Measurements from ENCODE around the gene ADCY10. TPM values are rescaled to one million over a fixed set of nuclear protein-coding genes. Genes with fewer than 3 reads are reported as not detected.

Gene ADCY10
- total and polyA plus RNA-seq, 9 of the 15 experiments (the other 6 are each of a cell fraction or from before 2014, with no cell fraction given), result 0.08 to 0.86 (median 0.22) TPM

- H3K9ac ChIP-seq (ENCODE audit: insufficient read depth in 1 of 2, low read depth in 2 of 2, low read length in 2 of 2), result no peak overlapping the region
- CTCF ChIA-PET (ENCODE audit: low intra/inter-chr PET ratio), result no interaction called here
- no peaks in the 10 kb centered on the region for H4K20me1 ChIP-seq (replicated peaks; ENCODE audit: control insufficient read depth, insufficient read depth, low read length)
- H3K27ac ChIP-seq (ENCODE audit: extremely low read depth, low read depth, low read length), result no peak overlapping the region
- no peak overlapping the region for H2AFZ ChIP-seq (ENCODE audit: low read depth, low read length)
- H3K4me3 ChIP-seq, result no peak overlapping the region
- H3K4me2 ChIP-seq (ENCODE audit: insufficient read depth, low read length), result no peak overlapping the region
- no peaks in the 10 kb centered on the region for H3K27me3 ChIP-seq (ENCODE audit: control insufficient read depth in 2 of 2, insufficient read depth in 2 of 2, low read length in 2 of 2)
- no peaks in the 10 kb centered on the region for H3K9me3 ChIP-seq (replicated peaks; ENCODE audit: control insufficient read depth, insufficient read depth, low read depth, low read length)
- WGBS (ENCODE audit: insufficient coverage, low coverage, missing lambda C conversion rate), result 77% methylated on average over 6 of the region's 6 CpGs
- peaks cover 8 to 46% of the 10 kb centered on the region in 2 experiments; a peak in 4 of 5 replicates for H3K4me1 ChIP-seq (replicated peaks in 1 of 2; ENCODE audit: control insufficient read depth in 2 of 2, insufficient read depth in 2 of 2, low read length in 2 of 2)
- ATAC-seq (no peak), DNase-seq (ENCODE audit: extremely low read depth in 1 of 4, low spot score in 3 of 4) (no peak), FAIRE-seq (no peak)
- H3K36me3 ChIP-seq (ENCODE audit: control insufficient read depth, insufficient read depth, low read length), result peaks cover 45% of the 10 kb centered on the region
- POLR2A ChIA-PET, result interaction anchor here (1.0 kb wide), 1 partner anchor 10 kb away, joined by 3 read pairs; no protein-coding TSS in a partner anchor
- in situ Hi-C loops (cut with MboI), result no loop called here
- BruUV-seq (replicated peaks), result no TSS peak
- TF ChIP-seq HMBOX1 (IDR thresholded peaks at IDR 0.05) (peak; percentile 71; the same call in 1 of the 2 replicates), FOXA3 (CRISPR knock-in tag; conservative IDR thresholded peaks at IDR 0.05 in 1 of 2, IDR thresholded peaks at IDR 0.05 in 1 of 2) (no peak), CREBBP (IDR thresholded peaks at IDR 0.05; ENCODE audit: low read depth, low read length) (peak; percentile 74), HNRNPUL1 (IDR thresholded peaks at IDR 0.05; ENCODE audit: low read length) (no peak), PCBP2 (IDR thresholded peaks at IDR 0.05; ENCODE audit: low read depth, low read length, poor library complexity, severe bottlenecking) (no peak)
- TF ChIP-seq, protein P1, sequence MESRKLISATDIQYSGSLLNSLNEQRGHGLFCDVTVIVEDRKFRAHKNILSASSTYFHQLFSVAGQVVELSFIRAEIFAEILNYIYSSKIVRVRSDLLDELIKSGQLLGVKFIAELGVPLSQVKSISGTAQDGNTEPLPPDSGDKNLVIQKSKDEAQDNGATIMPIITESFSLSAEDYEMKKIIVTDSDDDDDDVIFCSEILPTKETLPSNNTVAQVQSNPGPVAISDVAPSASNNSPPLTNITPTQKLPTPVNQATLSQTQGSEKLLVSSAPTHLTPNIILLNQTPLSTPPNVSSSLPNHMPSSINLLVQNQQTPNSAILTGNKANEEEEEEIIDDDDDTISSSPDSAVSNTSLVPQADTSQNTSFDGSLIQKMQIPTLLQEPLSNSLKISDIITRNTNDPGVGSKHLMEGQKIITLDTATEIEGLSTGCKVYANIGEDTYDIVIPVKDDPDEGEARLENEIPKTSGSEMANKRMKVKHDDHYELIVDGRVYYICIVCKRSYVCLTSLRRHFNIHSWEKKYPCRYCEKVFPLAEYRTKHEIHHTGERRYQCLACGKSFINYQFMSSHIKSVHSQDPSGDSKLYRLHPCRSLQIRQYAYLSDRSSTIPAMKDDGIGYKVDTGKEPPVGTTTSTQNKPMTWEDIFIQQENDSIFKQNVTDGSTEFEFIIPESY (CRISPR knock-in tag; IDR thresholded peaks at IDR 0.05), result 0 out of 2 replicates have a peak, but pooled peaks have one; percentile 39
- peaks cover 4% of the 10 kb centered on the region for H3K9me1 ChIP-seq (ENCODE audit: control insufficient read depth, insufficient read depth, low read length)
- intact Hi-C loops (cut with micrococcal nuclease), result no loop called here
- H3K79me2 ChIP-seq (ENCODE audit: control insufficient read depth, insufficient read depth, low read length), result peaks cover 42% of the 10 kb centered on the region
These were observed 148.4 kb downstream of the ADCY10 start for GRCh38 chr1:167765496-167765895.
